Stimulated activated naive CD8-positive, alpha-beta T cell treated with anti-CD3 and anti-CD28 coated beads, Interleukin-15, amount 100 ng/mL, for 72 hours (primary cell): ENCODE results near the gene ASB11.
"Not testable (repeated sequence)": the region's sequence is repeated elsewhere in the genome, so short reads cannot be mapped to it uniquely, and the experiment has no call there.

Source experiments
- ATAC-seq: fragments of 150-1000 bp; cut with Tn5 transposase; 2 replicates; pipeline ENCODE4 v1.10.0; 2021; ENCODE audit warnings: mild to moderate bottlenecking, moderate library complexity
- DNase-seq, 2 donors: peaks; one replicate each; pipeline ENCODE4 v3.0.0; 2021 to 2022
- H3K27ac Mint-ChIP-seq, 2 donors: one replicate each; pipeline ENCODE4 v1.8.0; 2022; ENCODE audit warnings: mild to moderate bottlenecking in 2 of 2, mixed read lengths in 2 of 2, moderate library complexity in 2 of 2
- H3K27me3 Mint-ChIP-seq: one replicate; pipeline ENCODE4 v1.8.0; 2022; ENCODE audit warnings: mixed read lengths
- H3K4me1 Mint-ChIP-seq: one replicate; pipeline ENCODE4 v1.8.0; 2022; ENCODE audit warnings: mild to moderate bottlenecking, mixed read lengths
- H3K4me3 Mint-ChIP-seq, 2 donors: one replicate each; pipeline ENCODE4 v1.8.0; 2022; ENCODE audit warnings: mild to moderate bottlenecking in 2 of 2, mixed read lengths in 2 of 2, moderate library complexity in 1 of 2
- H3K9me3 Mint-ChIP-seq, 2 donors: one replicate each; pipeline ENCODE4 v1.8.0; 2022; ENCODE audit warnings: mixed read lengths in 2 of 2

Gene ASB11

DNA sequence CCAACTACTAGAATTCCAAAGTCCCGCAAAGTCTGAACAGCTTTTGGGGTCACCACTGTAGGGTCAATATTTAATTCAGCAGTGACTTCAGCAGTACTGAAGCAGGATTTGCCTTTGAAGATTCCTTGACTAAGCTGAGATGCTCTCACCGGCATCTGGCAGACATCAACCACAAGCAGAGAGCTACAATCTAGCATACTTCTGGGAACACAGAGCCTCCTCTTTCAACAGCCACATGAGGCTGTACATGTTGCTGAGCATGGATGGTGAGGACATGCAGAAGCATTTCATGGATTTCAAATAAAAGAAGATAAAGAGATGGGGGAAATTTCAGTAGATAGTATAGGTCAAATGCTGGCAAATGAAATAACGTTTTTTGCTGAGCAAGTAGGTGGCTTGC, 6.6 kb upstream of the ASB11 start:
- no peaks in the 10 kb centered on the region for H3K4me1 Mint-ChIP-seq
- H3K9me3 Mint-ChIP-seq = no peaks in the 10 kb centered on the region
- no peaks in the 10 kb centered on the region for H3K27me3 Mint-ChIP-seq
- no peak for ATAC-seq
- DNase-seq = no peak
- no peak overlapping the region for H3K4me3 Mint-ChIP-seq
- no peak overlapping the region for H3K27ac Mint-ChIP-seq

DNA sequence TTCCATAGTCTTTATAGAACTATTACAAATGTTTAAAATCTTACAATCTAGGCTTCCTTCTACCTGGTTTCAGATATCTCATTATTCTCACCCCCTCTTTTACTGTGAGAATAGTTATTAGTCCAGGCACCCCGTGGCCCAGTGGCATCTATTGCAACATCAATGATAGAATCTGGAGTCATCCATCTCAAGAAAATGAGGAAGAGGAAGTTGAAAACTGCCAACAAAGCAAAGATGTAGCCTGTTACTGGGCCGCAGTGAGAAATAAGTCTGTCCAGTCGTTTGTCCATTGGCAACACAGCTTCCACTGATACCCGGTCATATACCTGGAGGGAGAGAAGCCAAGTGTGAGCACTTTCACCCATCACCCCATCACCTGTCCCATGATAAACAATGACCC, 6.0 kb upstream of the ASB11 start:
- H3K4me3 Mint-ChIP-seq = no peak overlapping the region
- no peaks in the 10 kb centered on the region for H3K4me1 Mint-ChIP-seq
- no peak for ATAC-seq
- peak overlapping the region in 1 of 2 donors; percentile 65 for H3K27ac Mint-ChIP-seq
- no peak for DNase-seq
- H3K27me3 Mint-ChIP-seq = no peaks in the 10 kb centered on the region
- H3K9me3 Mint-ChIP-seq = no peaks in the 10 kb centered on the region

DNA sequence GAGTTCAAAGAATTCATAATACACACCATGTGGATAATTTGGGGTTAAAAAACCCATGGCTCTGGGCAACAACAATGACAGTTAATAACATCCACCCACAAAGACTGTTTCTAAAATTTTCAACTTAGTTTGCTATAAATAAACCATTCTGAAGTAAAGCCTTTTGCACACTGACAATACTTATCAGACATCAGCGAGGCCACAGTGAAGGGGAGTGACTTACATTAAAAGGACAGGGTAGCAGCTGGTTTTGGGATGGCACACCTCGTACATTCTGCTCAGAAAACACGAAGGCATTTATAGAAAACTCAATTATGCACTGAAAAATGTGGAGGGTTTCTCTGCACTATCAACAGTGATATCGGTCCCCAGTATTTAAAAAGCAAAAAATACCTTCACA, 4.9 kb upstream of the ASB11 start:
- Mint-ChIP-seq H3K27me3 (no peaks in the 10 kb centered on the region), H3K9me3 (no peaks in the 10 kb centered on the region), H3K27ac (no peak overlapping the region), H3K4me3 (no peak overlapping the region), H3K4me1 (no peaks in the 10 kb centered on the region)
- ATAC-seq (no peak), DNase-seq (no peak)

DNA sequence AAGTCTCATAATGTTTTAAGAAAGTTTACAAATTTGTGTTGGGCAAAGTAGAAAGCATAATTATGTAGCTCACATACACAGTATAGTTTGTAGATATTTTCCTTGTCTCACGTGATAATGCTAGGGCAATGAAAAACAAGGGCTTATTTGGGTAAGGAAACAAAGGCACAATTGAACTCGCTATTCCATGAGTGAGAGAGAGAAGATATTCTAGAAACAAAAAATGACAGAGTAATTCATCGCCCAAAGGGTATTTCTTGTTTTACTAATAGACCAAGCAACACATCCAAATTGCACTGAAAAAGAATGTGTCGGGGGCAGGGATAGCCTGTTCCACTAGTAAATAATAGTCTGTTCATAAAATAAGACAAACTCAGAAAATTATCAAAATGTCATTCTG, 3.6 kb upstream of the ASB11 start:
- Mint-ChIP-seq H3K4me1 (no peaks in the 10 kb centered on the region), H3K27ac (no peak overlapping the region), H3K4me3 (no peak overlapping the region), H3K9me3 (no peaks in the 10 kb centered on the region), H3K27me3 (no peaks in the 10 kb centered on the region)
- ATAC-seq (no peak), DNase-seq (no peak)

DNA sequence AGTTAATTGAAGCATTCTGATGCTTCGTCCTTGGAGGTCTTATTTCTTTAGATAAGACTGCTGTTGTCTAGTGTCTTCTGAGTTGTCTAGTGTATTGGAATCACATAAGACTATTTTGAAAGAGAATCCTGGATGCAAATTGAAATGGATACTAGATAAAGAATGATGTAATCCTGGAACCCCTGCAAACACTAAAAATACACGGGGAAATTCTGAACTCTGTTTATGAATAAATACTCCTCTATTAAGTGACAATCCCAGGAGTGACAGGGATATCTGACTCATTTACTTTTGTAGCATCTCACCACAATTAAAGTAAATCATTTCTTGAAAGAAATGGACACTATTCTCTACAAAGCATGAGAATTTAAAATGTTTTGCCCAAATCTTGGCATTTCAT, 968 bp downstream of the ASB11 start:
- ATAC-seq (no peak), DNase-seq (no peak)
- Mint-ChIP-seq H3K4me3 (no peak overlapping the region), H3K9me3 (no peaks in the 10 kb centered on the region), H3K27ac (no peak overlapping the region), H3K4me1 (no peaks in the 10 kb centered on the region), H3K27me3 (no peaks in the 10 kb centered on the region)

DNA sequence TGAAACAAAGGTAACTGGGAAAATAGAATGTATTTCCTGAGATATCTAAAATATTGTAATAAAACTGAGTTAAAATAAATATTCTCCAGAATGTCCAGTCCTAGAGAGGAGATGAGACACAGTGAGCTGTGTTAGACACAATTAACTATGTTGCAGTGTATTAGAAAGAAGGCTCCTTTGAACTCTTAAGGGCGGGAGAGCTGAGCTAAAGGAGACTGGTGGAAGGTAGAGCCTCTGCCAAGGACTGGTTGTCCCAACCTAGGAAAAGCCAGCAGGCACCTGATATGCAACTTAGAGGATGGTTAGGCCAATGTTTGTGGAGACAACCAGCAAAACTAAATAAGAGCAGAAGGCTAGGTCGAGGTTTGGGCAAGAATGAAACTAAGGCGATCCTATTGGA, 4.3 kb downstream of the ASB11 start:
- H3K9me3 Mint-ChIP-seq = no peaks in the 10 kb centered on the region
- H3K4me3 Mint-ChIP-seq = no peak overlapping the region
- DNase-seq (no peak), ATAC-seq (no peak)
- no peaks in the 10 kb centered on the region for H3K27me3 Mint-ChIP-seq
- no peaks in the 10 kb centered on the region for H3K4me1 Mint-ChIP-seq
- no peak overlapping the region for H3K27ac Mint-ChIP-seq

DNA sequence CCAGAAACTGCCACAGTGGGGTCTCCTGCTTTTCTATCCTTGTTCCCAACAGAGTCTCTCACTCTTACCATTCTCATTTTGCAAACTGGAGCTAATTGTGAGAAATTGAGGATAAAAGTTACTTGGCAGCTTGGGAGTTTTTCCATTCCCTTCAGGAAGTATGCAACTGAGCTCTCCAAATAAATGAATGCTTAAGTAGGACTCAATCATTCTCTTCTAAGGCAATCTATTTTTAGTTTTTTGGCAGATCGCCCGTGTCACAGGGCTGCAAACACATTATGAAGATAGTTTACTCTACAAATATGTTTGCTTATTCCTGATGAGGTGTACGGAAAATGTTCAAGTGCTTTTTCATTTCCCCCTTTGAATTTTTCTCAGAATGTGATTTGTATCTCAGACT, 5.3 kb downstream of the ASB11 start:
- H3K4me1 Mint-ChIP-seq = no peaks in the 10 kb centered on the region

DNA sequence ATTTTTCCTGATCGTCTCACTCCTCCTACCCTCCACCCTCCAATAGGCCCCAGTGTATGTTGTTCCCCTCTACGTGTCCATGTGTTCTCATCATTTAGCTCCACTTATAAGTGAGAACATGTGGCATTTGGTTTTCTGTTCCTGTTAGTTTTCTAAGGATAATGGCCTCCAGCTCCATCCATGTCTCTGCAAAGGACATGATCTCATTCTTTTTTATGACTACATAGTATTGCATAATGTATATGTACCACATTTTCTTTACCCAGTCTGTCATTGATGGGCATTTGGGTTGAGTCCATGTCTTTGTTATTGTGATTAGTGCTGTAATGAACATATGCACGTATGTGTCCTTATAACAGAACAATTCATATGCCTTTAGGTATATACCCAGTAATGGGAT, 9.5 kb downstream of the ASB11 start:
- H3K27me3 Mint-ChIP-seq, DNase-seq, H3K4me1 Mint-ChIP-seq, ATAC-seq, H3K4me3 Mint-ChIP-seq, H3K27ac Mint-ChIP-seq, H3K9me3 Mint-ChIP-seq: not testable (repeated sequence)

More for the DNA sequence above, 5.3 kb downstream of the ASB11 start:
- no peaks in the 10 kb centered on the region for H3K27me3 Mint-ChIP-seq
- ATAC-seq (no peak), DNase-seq (no peak)
- H3K9me3 Mint-ChIP-seq = no peaks in the 10 kb centered on the region
- H3K27ac Mint-ChIP-seq = no peak overlapping the region
- no peak overlapping the region for H3K4me3 Mint-ChIP-seq

DNA sequence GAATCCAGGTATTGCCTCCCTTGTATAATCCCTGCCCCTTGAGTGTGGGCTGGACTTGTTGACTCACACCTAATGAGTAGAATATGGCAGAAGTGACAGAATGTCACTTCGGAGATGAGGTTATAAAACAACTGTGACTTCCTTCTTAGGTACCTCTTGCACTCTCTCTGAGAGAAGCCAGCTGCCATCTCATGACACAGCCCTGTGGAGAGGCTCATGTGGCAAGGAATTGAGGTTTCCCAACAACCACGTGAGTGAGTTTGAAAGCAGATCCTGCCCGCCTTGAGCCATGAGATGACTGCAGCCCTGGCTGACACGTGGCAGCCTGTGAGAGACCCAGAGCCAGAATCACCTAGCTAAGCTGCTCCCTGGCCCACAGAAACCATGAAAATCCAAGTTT, 13.5 kb downstream of the ASB11 start:
- peak overlapping the region in 1 of 2 donors; percentile 19 for H3K27ac Mint-ChIP-seq
- ATAC-seq (peak; percentile 94), DNase-seq (peak in 1 of 2 donors; percentile 40)
- no peaks in the 10 kb centered on the region for H3K4me1 Mint-ChIP-seq
- H3K4me3 Mint-ChIP-seq = no peak overlapping the region
- H3K9me3 Mint-ChIP-seq = no peaks in the 10 kb centered on the region
- no peaks in the 10 kb centered on the region for H3K27me3 Mint-ChIP-seq

DNA sequence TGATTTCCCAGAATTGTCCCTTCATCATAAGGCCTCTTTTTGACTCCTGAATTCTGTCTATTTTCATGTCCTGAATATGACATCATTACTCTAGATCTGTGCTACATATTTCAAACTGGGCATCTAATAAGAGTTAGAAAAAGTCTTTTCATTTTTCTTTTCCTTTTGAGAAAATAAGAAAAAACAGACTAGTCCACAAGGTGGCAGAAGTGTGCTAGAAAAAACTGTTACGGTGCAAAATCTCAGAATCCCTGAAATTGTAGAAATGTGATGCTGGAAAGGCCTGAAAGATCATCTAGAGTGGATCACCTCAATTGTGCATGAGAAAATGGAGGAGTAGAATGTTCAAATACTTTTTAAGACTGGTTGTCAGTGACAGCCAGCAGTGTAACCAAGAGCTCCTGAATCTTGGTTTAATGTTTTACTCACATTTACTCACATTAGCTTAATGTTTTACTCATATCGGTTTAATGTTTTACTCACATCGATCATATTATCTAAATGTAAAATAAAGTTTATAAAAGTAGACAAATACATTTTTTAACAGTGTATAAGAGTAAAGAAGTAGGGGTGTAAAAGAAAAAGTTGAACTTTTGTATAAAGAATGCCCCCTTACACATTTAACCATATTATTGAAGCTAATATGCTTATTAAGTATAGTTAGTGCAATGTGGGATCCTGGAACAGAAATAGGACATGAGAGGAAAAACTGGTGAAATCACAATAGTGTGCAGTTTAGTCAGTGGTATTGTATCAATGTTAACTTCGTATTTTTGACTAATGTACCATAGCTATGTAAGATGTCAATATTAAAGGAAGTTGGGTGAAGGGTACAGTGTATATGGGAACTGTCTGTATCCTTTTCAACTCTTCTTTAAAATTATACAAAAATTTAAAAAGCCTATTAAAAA, 15.2 kb downstream of the ASB11 start:
- Mint-ChIP-seq H3K4me3 (no peak overlapping the region), H3K27me3 (no peaks in the 10 kb centered on the region), H3K9me3 (no peaks in the 10 kb centered on the region), H3K27ac (peak overlapping the region in 1 of 2 donors; percentile 67), H3K4me1 (no peaks in the 10 kb centered on the region)
- DNase-seq = no peak
- no peak for ATAC-seq

DNA sequence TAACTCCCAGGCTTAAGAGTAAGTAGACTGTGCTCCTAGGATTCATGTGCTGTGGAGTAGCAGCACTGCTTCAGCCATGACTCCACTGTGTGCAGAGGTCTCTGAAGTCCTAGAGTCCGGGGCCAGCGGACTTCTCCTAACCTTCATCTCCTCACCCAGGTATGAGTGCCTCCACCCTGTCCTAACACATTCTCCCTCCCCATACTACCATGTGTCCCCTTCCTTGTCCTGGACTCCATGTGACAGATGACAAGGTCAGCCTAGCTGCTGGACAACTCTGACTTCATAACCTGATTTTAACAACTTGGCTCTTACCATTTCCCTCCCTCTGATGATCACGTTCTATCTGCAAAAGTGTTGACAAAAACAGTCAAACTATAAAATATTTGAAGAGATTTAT, 16.7 kb downstream of the ASB11 start:
- no peak for ATAC-seq
- Mint-ChIP-seq H3K9me3 (no peaks in the 10 kb centered on the region), H3K4me3 (no peak overlapping the region), H3K27me3 (no peaks in the 10 kb centered on the region), H3K27ac (no peak overlapping the region), H3K4me1 (no peaks in the 10 kb centered on the region)
- no peak for DNase-seq

DNA sequence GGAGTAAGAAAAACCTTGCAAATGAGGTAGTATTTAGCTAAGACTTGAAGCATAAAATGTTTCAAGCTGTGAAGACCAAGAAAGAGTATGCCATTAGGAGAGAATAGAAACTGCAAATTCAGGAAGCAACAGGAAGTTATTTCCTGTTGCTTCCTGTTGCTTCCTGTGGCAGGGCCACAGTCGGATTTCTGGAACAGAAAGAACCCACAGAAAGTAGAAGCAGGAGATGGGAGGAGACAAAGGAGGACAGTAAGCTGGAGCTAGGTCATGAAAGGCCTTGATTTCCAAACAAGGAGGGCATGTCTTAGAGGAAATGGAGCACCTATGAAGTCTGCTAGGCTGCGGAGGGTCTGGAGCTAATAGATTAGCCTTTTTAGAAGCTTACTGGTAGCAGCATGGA, 17.2 kb downstream of the ASB11 start:
- Mint-ChIP-seq H3K4me3 (no peak overlapping the region), H3K27me3 (no peaks in the 10 kb centered on the region), H3K27ac (no peak overlapping the region), H3K4me1 (no peaks in the 10 kb centered on the region), H3K9me3 (no peaks in the 10 kb centered on the region)
- ATAC-seq (no peak), DNase-seq (no peak)

DNA sequence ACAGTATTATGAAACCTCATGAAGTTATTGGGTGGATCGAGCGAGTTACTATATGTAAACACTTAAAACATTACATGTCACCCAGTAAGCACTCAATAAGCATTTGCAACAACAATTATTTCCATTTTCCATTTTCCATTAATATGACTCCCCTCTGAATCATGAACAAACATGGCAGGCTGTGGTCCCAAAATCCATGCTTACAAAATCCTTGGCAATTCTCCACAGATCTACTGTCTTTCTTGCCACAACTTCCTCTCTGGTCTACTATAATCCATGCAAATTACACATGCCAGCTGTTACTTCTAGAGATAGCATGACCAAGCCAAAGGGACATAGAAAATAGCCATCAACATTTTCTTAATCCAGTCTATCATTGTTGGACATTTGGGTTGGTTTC, 22.0 kb downstream of the ASB11 start:
- Mint-ChIP-seq H3K9me3 (no peaks in the 10 kb centered on the region), H3K27ac (no peak overlapping the region), H3K4me3 (no peak overlapping the region), H3K27me3 (no peaks in the 10 kb centered on the region), H3K4me1 (no peaks in the 10 kb centered on the region)
- ATAC-seq = no peak
- no peak for DNase-seq

DNA sequence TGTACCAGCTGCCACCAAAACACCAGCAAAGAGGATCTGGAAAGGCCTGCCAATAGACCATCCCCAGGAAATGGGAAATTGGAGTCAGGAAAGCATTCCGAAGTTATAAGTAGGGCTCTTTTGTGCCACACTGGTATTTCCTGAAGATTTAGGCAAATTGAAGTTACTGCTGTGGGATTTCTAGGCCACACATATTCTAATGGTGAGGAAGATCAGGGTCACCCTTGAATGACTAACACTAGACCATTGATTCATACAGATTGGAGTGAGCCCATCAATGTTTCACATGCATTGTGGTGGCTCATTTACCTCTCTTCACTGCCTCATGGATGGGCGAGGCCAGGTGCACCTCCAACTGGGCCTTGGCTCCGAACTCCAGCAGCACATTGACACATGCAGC, 22.6 kb downstream of the ASB11 start:
- DNase-seq (no peak), ATAC-seq (no peak)
- Mint-ChIP-seq H3K27ac (no peak overlapping the region), H3K4me3 (no peak overlapping the region), H3K4me1 (no peaks in the 10 kb centered on the region), H3K27me3 (no peaks in the 10 kb centered on the region), H3K9me3 (no peaks in the 10 kb centered on the region)

DNA sequence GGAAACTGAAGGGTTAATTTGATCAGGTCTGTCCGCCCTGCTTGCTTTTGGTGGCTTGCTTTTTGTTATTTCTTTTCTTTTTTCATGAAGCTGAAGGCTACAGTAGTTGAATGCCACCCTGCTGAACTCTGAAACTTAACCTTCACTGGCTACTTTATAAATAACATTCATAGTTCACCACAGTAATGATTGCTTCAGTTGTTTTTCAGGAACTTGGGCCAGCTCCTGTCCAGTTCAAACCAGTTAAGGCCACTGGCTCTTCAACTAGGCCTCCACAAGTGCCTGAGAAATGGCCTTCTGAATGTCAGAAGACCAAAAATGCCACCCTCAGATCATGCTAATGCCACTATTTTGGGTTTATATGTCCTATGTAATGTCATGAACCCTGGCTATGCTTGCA, 37.8 kb downstream of the ASB11 start:
- H3K9me3 Mint-ChIP-seq = no peaks in the 10 kb centered on the region
- no peak for ATAC-seq
- H3K27ac Mint-ChIP-seq = no peak overlapping the region
- no peaks in the 10 kb centered on the region for H3K27me3 Mint-ChIP-seq
- no peak for DNase-seq
- H3K4me1 Mint-ChIP-seq = no peaks in the 10 kb centered on the region
- no peak overlapping the region for H3K4me3 Mint-ChIP-seq

DNA sequence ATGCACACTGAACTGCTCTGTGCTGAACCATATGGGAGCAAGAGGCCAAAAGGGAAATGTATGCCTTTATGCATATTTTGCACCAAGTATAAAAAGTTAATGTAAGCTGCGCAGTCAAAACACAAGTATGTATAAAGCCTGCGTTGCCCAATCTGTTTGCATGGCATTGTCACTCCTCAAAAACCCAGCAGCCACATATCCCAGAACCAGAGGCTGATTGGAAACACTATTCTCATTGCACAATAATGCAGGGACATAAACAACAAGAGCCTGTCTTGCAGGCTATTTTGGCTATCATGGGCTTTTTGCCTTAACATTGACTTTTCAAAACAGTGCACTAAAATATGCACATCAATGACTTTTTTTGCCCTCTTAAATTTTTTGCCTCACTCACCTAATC, 40.5 kb downstream of the ASB11 start:
- H3K27ac Mint-ChIP-seq = no peak overlapping the region
- no peaks in the 10 kb centered on the region for H3K9me3 Mint-ChIP-seq
- DNase-seq = no peak
- H3K4me3 Mint-ChIP-seq = no peak overlapping the region
- no peaks in the 10 kb centered on the region for H3K27me3 Mint-ChIP-seq
- H3K4me1 Mint-ChIP-seq = peaks cover 3% of the 10 kb centered on the region
- no peak for ATAC-seq

DNA sequence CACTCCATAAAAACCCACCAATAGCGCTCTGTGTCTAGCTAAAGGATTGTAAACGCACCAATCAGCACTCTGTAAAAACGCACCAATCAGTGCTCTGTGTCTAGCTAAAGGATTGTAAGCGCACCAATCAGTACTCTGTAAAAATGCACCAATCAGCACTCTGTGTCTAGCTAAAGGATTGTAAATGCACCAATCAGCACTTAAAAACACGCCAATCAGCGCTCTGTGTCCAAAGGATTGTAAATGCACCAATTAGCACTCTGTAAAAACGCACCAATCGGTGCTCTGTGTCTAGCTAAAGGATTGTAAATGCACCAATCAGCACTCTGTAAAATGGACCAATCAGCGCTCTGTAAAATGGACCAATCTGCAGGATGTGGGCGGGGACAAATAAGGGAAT, 42.2 kb downstream of the ASB11 start:
- H3K4me1 Mint-ChIP-seq, ATAC-seq: not testable (repeated sequence)

More for the DNA sequence above, 42.2 kb downstream of the ASB11 start:
- not testable (repeated sequence) for H3K27ac Mint-ChIP-seq, H3K4me3 Mint-ChIP-seq, DNase-seq, H3K27me3 Mint-ChIP-seq, H3K9me3 Mint-ChIP-seq
